Hematopoietic multipotent progenitor cell treated with erythropoietin and hydrocortisone succinate and interleukin-3 and kit ligand, for 4 days (in vitro differentiated cells): ENCODE data around the gene SPTAN1.

Source experiments
- DNase-seq: peaks from one replicate; pipeline ENCODE4 v3.0.0-alpha.2; 2015

The SPTAN1 gene

DNA sequence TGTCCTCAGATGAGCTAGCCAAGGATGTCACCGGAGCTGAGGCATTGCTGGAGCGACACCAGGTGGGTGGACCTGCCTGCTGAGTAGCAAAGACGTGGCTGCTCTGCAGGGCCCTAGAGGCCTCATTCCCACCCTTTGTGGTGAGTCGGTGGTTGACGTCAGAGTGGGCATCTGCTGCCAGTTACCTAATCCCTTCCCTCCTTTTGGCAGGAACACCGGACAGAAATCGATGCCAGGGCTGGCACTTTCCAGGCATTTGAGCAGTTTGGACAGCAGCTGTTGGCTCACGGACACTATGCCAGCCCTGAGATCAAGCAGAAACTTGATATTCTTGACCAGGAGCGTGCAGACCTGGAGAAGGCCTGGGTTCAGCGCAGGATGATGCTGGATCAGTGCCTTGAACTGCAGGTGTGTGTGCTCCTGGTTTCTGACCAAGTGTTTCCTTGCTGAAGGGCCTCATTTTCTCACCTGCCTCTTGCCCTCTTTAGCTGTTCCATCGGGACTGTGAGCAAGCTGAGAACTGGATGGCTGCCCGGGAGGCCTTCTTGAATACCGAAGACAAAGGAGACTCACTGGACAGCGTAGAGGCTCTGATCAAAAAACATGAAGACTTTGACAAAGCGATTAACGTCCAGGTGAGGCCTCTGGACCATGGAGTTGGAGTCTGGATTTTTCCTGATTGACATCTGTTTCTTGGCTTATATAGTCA lies 55.4 kb downstream of the SPTAN1 start:
- DNase-seq, result no peak

DNA sequence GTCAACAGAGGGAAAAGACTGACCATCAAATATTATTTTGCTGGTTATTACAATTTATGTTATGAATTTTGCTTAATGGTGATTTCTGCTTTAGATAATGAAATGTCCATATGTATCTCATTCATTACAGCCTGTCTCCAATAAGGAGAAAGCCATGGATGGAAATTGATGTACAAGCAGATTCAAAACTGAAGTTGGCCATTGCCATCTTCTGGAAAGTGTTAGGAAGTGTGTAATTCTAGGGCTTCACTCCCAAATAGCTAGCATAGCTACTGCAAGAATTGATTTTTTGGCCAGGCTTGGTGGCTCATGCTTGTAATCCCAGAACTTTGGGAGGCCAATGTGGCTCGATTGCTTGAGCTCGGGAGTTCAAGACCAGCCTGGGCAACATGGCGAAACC lies 58.5 kb downstream of the SPTAN1 start:
- DNase-seq, result peak; percentile 20

DNA sequence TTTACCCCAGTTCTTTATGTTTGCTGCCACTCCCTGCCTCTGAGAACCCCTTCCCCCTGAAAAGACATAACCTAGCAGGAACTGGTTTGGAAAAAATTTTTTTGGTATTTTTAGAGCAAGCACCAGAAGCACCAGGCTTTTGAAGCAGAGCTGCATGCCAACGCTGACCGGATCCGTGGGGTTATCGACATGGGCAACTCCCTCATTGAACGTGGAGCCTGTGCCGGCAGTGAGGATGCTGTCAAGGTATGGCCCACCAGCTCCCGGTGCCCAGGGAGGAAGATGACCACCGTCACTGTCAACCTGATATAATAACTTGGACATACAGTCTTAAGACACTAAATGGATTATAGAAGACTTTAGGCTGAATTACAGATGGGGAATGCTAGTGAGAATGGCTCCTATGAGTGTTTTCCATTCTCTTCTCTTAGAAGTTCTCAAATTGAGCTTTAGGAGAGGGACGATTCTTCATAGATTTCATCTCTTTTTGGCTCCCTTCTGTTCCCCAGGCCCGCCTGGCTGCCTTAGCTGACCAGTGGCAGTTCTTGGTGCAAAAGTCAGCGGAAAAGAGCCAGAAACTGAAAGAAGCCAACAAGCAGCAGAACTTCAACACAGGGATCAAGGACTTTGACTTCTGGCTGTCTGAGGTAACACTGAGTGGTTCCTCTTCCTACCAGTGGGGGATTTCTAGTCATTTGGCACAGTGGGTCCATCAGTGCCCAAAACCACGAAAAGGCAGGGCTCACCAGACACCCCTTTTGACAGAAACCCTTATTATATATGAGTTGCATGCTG lies 59.4 kb downstream of the SPTAN1 start:
- DNase-seq, result no peak

DNA sequence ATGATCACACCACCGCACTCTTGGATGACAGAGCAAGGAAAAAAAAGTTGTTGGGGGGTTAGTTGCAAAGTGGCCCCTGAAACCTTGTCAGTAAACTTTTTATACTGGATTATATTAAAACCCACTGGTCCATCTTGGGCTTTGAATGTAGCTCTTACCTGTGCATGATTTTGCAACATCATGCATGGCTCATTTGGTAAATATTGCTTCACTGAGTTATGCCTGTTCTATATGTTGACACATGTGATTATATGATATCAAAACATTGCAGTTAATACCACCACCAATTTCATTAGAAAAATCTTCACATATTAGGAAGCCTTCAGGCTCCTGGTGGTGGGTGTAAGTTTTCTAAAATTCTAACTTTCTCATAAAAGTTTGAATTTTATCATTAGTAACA lies 62.3 kb downstream of the SPTAN1 start:
- DNase-seq, result no peak

DNA sequence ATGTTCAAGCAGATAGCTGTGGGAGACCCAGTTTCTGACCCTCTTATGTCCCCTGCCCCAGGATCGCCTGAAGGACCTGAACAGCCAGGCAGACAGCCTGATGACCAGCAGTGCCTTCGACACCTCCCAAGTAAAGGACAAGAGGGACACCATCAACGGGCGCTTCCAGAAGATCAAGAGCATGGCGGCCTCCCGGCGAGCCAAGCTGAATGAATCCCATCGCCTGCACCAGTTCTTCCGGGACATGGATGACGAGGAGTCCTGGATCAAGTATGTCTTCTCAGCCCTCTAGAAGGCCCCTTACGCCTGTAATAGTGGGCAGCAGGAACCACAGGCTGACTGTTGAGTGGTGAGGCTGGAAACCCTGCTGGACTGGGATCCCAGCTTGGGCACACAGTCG lies 63.2 kb downstream of the SPTAN1 start:
- DNase-seq, result no peak

DNA sequence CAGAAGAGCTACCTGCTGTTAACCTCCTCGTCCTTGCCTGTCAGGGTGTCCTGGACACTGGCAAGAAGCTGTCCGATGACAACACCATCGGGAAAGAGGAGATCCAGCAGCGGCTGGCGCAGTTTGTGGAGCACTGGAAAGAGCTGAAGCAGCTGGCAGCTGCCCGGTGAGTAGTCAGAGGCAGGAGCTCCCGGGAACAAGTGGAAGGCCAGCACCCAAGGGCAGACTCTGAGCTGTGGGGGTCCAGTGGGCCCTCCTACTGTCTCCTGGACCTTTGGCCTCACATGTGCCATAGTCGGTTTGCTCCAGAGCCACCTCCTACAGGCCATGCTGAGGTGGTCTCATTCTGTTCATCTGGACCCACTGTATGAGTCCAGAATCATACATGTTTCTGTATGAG lies 65.6 kb downstream of the SPTAN1 start:
- no peak for DNase-seq

DNA sequence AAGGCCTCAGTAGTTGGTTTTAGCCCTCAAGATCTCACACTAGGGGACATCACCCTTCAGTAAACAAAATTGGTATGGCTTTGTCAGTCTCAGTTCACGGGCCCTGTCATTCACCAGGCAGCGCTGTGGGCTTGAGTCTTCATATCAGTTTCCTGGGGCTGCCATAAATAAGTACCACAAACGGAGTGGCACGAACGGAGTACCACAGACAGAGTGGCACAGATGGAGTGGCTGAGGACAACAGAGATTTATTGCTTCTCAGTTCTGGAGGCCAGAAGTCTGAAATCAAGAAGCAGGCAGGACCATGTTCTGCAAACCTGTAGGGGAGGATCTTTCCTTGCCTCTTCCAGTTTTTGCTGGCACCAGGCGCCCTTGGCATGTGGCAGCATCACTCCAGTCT lies 66.7 kb downstream of the SPTAN1 start:
- DNase-seq, result no peak

DNA sequence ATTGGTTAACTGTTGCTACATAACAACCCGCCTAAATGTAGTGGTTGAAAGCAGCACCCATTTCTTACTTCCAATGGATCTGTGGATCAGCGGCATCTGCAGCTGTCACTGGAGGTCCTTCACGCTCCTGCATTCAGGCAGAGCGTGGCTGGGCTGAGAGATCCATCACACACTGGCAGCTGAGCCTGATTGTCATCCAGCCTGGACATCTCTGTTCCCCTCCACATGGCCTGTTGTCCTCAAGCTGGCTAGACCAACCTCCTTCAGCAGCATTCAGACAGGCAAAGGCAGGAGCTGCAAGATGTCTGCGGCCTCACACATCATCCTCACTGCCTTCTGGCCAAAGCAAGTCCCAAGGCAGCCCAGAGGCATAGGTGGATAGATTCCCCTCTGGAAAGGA lies 67.4 kb downstream of the SPTAN1 start:
- DNase-seq, result no peak

DNA sequence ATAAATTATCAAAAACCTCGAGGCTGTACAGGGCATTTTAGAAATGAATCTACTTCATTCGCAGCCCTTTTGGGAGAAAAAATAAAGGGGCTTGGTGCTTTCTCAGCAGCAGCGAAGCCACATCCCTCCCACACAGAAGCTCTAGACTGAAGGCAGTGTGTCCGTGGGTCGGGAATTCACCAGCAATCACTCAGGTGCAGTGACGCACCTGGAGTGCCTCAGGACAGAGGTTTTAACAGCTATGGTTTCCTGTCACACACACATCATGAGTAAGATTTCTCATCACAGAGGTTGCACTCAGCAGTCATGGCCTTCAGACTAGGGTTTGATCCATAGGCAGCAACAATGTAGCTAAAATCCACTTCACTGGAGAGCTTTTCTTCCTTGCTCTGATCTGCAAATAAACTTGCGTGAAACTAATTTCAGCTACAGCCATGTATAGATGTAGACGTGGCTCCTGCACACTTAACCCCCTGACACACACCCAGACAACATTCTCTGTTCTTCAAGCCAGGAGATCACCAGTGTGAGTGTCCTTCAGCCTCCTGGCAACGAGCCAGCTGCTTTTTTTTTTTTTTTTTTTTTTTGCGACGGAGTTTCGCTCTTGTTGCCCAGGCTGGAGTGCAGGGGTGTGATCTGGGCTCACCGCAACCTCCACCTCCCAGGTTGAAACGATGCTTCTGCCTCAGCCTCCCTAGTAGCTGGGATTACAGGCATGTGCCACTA lies 69.5 kb downstream of the SPTAN1 start:
- no peak for DNase-seq

DNA sequence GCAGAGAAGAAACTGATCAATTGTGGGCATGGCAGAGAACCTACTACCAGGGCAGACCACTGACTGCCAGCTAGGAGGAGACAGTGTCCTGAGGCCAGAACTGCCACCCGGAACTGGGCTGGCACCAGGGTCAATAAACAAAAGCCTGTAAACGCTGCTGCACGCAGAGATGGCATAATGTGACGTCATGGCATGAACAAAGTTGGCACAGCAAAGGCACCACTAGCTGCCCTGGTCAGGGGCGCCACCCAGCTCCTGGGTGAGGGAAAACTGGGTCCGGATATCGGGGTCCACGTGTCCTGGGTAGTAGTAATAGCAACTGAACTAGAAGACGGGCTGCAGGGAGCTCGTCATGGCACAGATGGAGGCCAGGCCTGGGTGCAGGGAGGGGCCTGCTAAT lies 72.2 kb downstream of the SPTAN1 start:
- no peak for DNase-seq

DNA sequence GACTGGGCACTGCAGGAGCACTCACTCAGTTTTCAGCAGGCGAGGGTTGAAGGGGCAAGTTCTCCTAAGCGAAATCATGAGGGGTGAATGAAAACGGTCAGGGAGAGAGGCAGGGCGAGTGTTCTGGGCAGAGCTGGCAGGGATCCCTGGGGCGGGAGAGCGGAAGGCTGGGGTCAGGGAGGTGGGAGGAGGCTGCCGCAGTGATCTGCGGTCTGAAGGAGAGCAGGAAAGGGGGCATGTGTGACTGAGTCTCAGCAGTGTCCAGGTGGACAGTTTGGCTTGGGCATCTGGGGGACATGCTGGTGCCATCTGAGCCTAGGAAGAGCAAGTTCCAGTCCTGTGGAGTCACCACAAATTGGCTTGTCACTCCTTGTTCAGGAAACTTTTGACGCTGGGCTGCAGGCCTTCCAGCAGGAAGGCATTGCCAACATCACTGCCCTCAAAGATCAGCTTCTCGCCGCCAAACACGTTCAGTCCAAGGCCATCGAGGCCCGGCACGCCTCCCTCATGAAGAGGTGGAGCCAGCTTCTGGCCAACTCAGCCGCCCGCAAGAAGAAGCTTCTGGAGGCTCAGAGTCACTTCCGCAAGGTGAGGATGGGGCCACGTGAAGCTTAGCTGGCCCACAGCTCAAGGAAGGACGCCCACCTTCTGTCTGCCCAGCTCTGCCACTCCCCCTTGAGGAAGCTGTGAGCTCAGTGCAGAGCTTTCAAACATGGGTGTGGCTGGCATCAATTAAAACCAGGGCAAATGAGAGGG lies 73.2 kb downstream of the SPTAN1 start:
- DNase-seq, result peak; percentile 34

DNA sequence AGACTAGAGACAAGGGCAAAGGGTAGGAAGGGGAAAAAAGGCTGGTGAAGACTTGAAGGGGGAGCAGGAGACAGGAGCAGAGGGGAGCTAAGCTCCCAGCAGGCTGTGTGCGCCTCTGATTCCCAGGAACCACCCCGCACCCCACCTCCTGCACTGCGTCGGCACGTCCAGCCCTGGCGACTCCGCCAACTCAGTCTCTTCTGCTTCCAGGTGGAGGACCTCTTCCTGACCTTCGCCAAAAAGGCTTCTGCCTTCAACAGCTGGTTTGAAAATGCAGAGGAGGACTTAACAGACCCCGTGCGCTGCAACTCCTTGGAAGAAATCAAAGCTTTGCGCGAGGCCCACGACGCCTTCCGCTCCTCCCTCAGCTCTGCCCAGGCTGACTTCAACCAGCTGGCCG lies 73.8 kb downstream of the SPTAN1 start:
- no peak for DNase-seq

DNA sequence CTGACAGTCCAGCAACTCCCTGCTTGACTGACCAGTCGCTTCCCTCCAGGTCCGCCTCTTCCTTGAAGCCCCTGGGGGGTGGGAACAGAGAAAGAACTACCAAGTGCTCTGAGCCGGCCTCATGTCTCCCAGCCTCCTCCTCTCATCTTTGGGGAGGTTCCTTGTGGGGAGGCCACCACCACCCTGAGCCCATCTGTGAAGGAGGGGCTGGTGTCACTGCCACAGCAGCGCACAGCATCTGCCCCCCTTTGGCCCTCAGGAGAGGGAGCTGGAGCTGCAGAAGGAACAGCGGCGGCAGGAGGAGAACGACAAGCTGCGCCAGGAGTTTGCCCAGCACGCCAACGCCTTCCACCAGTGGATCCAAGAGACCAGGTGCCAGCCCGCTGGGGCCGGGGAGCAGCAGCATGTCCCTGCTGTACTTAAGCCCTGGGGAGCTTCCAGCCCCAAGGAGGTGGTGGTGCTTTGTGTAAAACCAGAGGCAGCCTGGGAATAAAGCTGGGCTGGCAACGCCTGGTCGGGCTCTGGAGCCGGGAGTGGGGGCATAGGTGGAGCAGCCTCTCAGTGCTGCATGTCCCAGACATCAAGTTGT lies 74.8 kb downstream of the SPTAN1 start:
- no peak for DNase-seq

DNA sequence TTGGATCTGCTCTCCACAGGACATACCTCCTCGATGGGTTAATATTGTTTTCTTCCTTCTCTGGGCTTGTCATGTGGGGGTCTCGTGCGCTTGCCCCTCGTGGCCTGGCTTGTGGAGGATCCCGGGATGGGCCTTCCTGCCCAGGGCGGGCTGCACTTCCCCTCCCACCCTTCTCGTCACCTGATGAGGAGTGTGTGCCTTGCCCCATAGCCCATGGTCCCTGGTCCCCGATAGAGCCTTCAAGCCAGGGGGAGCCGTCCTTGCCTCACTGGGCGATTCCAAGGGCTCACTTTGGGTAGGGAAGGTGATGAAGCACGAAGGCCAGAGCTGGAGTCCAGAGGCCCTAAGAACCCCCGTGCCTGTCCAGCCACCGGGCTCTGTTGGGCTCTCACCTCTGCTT lies 75.5 kb downstream of the SPTAN1 start:
- DNase-seq, result no peak

DNA sequence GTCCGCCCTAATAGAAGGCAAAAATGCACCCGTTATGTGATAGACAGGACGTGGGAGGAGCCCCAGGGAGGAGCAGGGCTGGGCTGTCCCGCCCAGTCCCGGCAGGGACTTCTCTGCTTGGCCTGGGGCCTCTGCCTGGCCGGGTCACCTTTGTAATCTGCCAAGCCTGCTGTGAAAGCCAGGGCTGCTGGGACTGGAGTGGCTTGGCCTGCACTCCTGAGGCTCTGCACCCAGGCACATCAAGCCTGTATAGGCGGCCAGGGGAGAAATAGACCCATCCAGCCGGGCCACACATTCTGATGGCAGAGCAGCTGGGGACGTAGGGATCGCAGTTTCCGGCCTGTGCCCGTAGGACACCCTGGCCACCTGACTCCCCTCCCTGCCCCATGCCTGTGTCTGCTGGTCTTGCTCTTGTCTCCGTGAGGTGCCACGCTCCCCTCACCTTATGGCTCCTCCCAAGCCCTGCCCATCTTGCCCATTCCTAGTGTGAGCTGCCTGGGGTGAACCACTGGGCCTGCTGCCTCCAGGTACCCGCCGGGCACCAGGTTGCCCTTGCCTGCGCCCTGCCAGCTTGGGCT lies 76.2 kb downstream of the SPTAN1 start:
- DNase-seq, result no peak

DNA sequence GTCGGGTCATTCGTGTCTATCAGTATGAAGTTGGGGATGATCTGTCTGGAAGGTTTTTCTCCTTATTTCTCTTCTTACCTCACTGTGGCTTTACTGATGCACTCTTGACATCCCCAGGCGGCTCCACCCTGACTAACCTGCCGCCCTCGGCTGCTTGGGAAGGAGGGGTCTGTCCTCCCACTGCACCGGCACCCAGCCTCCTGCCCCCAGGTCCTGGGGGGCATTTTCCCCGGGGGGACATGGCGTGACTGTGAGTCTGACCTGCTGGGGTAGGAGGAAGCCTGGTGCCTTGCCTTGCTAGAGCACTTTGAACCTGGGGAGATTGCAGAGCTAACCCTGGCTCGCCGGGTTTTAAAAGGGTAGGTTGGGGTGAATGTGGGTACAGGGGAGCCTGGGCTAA lies 76.7 kb downstream of the SPTAN1 start:
- no peak for DNase-seq

DNA sequence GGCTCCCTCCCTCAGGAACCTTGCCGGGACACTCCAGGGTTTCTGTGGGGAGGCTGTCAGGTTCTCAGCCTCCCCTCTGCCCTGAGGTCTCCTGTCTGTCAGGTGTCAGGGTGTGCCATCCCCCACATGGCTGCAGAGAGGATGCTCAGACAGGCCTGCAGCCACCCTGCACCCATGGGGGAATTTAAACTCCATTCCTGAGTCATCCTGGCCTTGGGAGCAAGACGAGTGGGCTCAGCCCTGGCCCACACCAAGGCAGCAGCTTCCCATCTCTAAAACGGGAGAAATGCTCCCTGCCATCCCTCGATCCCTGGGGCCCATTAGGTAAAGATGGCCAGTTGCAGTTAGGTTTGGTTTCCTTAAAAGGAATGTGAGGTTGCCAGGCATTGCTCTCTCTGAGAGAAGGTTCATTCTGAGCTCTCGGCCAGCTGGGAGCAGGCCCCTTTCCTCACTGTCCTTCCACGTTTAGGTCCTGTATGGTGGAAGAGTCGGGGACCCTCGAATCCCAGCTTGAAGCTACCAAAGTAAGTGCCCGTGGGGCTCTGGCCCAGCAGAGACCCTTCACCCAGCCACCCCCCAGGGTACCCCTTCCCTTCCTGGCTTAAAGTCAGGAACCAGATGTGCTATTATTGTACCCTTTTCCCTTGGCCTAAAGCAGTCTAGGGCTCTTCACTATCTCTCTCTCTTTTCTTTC lies 77.6 kb downstream of the SPTAN1 start:
- no peak for DNase-seq

DNA sequence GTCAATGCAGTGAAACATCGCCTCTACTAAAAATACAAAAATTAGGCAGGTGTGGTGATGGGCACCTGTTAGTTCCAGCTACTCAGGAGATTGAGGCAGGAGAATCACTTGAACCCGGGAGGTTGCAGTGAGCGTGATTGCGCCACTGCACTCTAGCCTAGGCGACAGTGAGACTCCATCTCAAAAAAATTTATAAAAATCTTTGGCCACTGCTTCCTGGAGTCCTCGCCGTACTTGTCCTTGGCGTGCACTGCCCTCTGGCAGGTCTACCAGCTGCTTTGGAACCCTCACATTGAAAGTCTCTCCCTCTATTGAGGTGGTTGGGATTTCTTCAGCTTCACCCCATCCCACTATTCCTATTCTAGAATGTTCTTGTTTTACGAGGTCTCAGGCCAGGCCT lies 79.2 kb downstream of the SPTAN1 start:
- DNase-seq, result no peak

DNA sequence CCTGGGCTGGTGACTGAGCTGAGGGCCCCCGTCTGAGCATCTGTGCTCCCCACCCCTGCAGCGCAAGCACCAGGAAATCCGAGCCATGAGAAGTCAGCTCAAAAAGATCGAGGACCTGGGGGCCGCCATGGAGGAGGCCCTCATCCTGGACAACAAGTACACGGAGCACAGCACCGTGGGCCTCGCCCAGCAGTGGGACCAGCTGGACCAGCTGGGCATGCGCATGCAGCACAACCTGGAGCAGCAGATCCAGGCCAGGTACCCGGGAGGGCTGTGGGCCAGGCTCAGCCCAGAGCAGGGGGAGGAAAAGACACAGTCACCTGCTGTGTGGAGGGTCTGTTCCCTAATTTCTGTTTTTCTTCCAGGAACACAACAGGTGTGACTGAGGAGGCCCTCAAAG lies 79.7 kb downstream of the SPTAN1 start:
- DNase-seq, result no peak

DNA sequence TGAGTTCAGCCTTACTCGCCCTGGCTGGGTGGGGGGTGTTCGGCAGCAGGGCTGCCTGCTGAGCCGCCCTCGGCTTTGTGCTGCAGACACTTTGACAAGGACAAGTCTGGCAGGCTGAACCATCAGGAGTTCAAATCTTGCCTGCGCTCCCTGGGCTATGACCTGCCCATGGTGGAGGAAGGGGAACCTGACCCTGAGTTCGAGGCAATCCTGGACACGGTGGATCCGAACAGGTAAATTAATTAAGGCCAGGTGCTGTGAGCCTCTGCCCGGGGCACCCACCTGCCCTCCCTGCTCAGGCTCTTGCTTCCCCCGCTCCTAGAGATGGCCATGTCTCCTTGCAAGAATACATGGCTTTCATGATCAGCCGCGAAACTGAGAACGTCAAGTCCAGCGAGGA lies 80.1 kb downstream of the SPTAN1 start:
- no peak for DNase-seq

DNA sequence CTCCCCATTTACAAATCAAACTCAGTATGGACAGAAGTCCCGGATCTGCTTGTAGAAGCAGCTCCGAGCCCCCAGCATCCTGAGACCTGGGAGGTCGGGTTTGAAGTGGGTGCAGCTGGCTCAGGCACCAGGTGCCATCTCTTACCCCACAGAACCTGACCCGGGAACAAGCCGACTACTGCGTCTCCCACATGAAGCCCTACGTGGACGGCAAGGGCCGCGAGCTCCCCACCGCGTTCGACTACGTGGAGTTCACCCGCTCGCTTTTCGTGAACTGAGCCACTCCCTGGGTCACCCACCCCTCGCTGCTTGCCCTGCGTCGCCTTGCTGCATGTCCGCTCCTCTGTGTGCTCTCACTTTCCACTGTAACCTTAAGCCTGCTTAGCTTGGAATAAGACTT lies 80.7 kb downstream of the SPTAN1 start:
- no peak for DNase-seq

DNA sequence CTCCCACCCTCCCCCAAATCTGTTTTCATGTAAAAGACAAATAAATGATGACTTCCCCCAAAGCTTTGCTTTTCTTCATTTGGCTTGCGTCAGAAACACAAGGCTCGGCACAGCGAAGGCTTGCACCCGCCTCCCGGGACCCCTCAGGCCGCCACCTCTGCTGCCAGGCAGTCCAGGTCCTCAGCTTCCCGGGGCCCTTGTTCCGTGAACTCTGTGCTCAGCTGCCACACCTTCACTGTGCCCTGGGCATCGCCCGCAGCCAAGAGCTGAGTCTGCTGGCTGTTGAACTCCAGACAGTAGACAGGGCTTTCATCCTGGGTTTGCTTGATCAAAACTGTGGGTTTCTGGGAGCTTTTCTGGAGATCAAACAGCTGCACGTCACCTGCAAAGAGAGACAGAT lies 81.2 kb downstream of the SPTAN1 start:
- DNase-seq, result no peak
